Mammary epithelial cell (primary cell): ENCODE results near the gene LAMC3.

Source experiments
- CTCF ChIP-seq, 2 donors: IDR thresholded peaks in 1 of 2; conservative IDR thresholded peaks in 1 of 2; 2 replicates each; pipeline ENCODE4 v1.5.1; 2011 to 2012; ENCODE audit warnings: inconsistent platforms in 2 of 2, low read length in 2 of 2, mild to moderate bottlenecking in 2 of 2, control low read depth in 1 of 2, low read depth in 1 of 2; ENCODE audit not compliant: insufficient read depth in 1 of 2; ENCODE audit errors: extremely low read depth in 1 of 2
- EZH2 ChIP-seq: IDR thresholded peaks from 2 replicates; pipeline ENCODE4 v1.6.1; 2012; ENCODE audit warnings: low read length, inconsistent platforms, borderline replicate concordance

- TF ChIP-seq EZH2 (no peak), CTCF (conservative IDR thresholded peaks at IDR 0.05 in 1 of 2, IDR thresholded peaks at IDR 0.05 in 1 of 2; ENCODE audit: extremely low read depth in 1 of 2, insufficient read depth in 1 of 2, low read depth in 1 of 2, low read length in 2 of 2) (no peak)
Measured at GRCh38 chr9:131065599-131065998, 56.6 kb downstream of the LAMC3 start.
